WTC11 (cell line): ENCODE results near the gene CYP2F1. TPM values are rescaled to one million over a fixed set of nuclear protein-coding genes. Genes with fewer than 3 reads are reported as not detected.

Experiments used
- ATAC-seq: fragments of 200-7000 bp; cut with Tn5 transposase; 2 replicates; pipeline ENCODE4 v1.10.0; 2021; ENCODE audit warnings: mild to moderate bottlenecking, moderate library complexity
- CTCF ChIA-PET: fragments of 300-600 bp; sonication (Branson Sonifier 250); formaldehyde crosslinking; loops from one replicate; lab custom pipeline; 2021; ENCODE audit warnings: antibody characterized with exemption; lab: Charles Lee
- POLR2A ChIA-PET: fragments of 350-600 bp; sonication (Branson Sonifier 250); formaldehyde crosslinking; loops from one replicate; lab custom pipeline; 2021; ENCODE audit warnings: antibody characterized with exemption; lab: Charles Lee
- DNase-seq: peaks from one replicate; pipeline ENCODE4 v3.0.0; 2021; ENCODE audit warnings: low spot score
- H3K27ac Mint-ChIP-seq: 2 replicates; pipeline ENCODE4 v1.8.0; 2021; ENCODE audit warnings: mixed read lengths
- H3K27me3 Mint-ChIP-seq: 2 replicates; pipeline ENCODE4 v1.8.0; 2021; ENCODE audit warnings: low read depth, mild to moderate bottlenecking, moderate library complexity, mixed read lengths
- H3K36me3 Mint-ChIP-seq: 2 replicates; pipeline ENCODE4 v1.8.0; 2021; ENCODE audit warnings: mixed read lengths
- H3K4me1 Mint-ChIP-seq: 2 replicates; pipeline ENCODE4 v1.8.0; 2022; ENCODE audit warnings: mixed read lengths
- H3K4me3 Mint-ChIP-seq: 2 replicates; pipeline ENCODE4 v1.8.0; 2021; ENCODE audit warnings: mild to moderate bottlenecking, moderate library complexity, mixed read lengths
- H3K9me3 Mint-ChIP-seq: 2 replicates; pipeline ENCODE4 v1.8.0; 2021; ENCODE audit warnings: mixed read lengths
- CBFB ChIP-seq: sonication (generic); formaldehyde crosslinking; IDR thresholded peaks from 2 replicates; pipeline ENCODE4 v1.8.1; 2022; ENCODE audit warnings: mild to moderate bottlenecking, low read depth, missing genetic modification reagents
- CTCF ChIP-seq: fragments of 200-600 bp; IDR thresholded peaks from 2 replicates; pipeline ENCODE4 v1.8.0; 2022; ENCODE audit warnings: antibody characterized with exemption
- E2F4 ChIP-seq: sonication (generic); formaldehyde crosslinking; IDR thresholded peaks from 2 replicates; pipeline ENCODE4 v1.8.1; 2022; ENCODE audit warnings: low read depth, mild to moderate bottlenecking, moderate library complexity, missing genetic modification reagents, borderline replicate concordance
- ELF4 ChIP-seq: sonication (generic); formaldehyde crosslinking; IDR thresholded peaks from 2 replicates; pipeline ENCODE4 v1.8.1; 2022; ENCODE audit warnings: low read depth, mild to moderate bottlenecking, moderate library complexity, missing genetic modification reagents
- GRHL2 ChIP-seq: fragments of 250-450 bp; sonication (Bioruptor Pico); IDR thresholded peaks from 2 replicates; pipeline ENCODE4 v1.8.0; 2022; ENCODE audit warnings: mild to moderate bottlenecking, moderate library complexity; ENCODE audit not compliant: insufficient replicate concordance, severe bottlenecking
- HMGXB4 ChIP-seq: sonication (generic); formaldehyde crosslinking; IDR thresholded peaks from 2 replicates; pipeline ENCODE4 v1.8.1; 2023; ENCODE audit warnings: mild to moderate bottlenecking, moderate library complexity, missing genetic modification reagents
- KAT7 ChIP-seq: sonication (generic); formaldehyde crosslinking; IDR thresholded peaks from 2 replicates; pipeline ENCODE4 v1.8.1; 2023; ENCODE audit warnings: missing genetic modification reagents, mild to moderate bottlenecking, borderline replicate concordance
- NR3C1 ChIP-seq: sonication (generic); formaldehyde crosslinking; conservative IDR thresholded peaks from 2 replicates; pipeline ENCODE4 v1.8.1; 2023; ENCODE audit warnings: low read depth, mild to moderate bottlenecking, missing genetic modification reagents
- OVOL2 ChIP-seq: fragments of 250-450 bp; sonication (Bioruptor Pico); IDR thresholded peaks from 2 replicates; pipeline ENCODE4 v1.9.0; 2021; ENCODE audit warnings: mild to moderate bottlenecking, borderline replicate concordance
- SMAD3 ChIP-seq: sonication (generic); formaldehyde crosslinking; IDR thresholded peaks from 2 replicates; pipeline ENCODE4 v1.8.0; 2022; ENCODE audit warnings: missing genetic modification reagents, mild to moderate bottlenecking, borderline replicate concordance
- SOX15 ChIP-seq: fragments of 250-450 bp; sonication (Bioruptor Pico); IDR thresholded peaks from 2 replicates; pipeline ENCODE4 v1.9.0; 2021; ENCODE audit warnings: mild to moderate bottlenecking
- TCF7 ChIP-seq: sonication (generic); formaldehyde crosslinking; IDR thresholded peaks from 2 replicates; pipeline ENCODE4 v1.8.0; 2022; ENCODE audit warnings: mild to moderate bottlenecking, low read depth, missing genetic modification reagents, moderate library complexity
- TEAD1 ChIP-seq: sonication (generic); formaldehyde crosslinking; IDR thresholded peaks from 2 replicates; pipeline ENCODE4 v1.8.0; 2022; ENCODE audit warnings: mild to moderate bottlenecking, missing genetic modification reagents
- USF1 ChIP-seq: sonication (generic); formaldehyde crosslinking; IDR thresholded peaks from 2 replicates; pipeline ENCODE4 v1.8.0; 2022; ENCODE audit warnings: mild to moderate bottlenecking, missing genetic modification reagents
- ZBTB21 ChIP-seq: sonication (generic); formaldehyde crosslinking; IDR thresholded peaks from 2 replicates; pipeline ENCODE4 v1.8.1; 2023; ENCODE audit warnings: mild to moderate bottlenecking, missing genetic modification reagents, borderline replicate concordance
- ZMAT4 ChIP-seq: fragments of 250-450 bp; sonication (Bioruptor Pico); IDR thresholded peaks from 2 replicates; pipeline ENCODE4 v1.9.0; 2021; ENCODE audit warnings: mild to moderate bottlenecking
- ZNF317 ChIP-seq: sonication (generic); formaldehyde crosslinking; IDR thresholded peaks from 2 replicates; pipeline ENCODE4 v1.8.1; 2023; ENCODE audit warnings: low read depth, mild to moderate bottlenecking, moderate library complexity, missing genetic modification reagents, borderline replicate concordance
- ZNF512 ChIP-seq: sonication (generic); formaldehyde crosslinking; IDR thresholded peaks from 2 replicates; pipeline ENCODE4 v1.8.1; 2022; ENCODE audit warnings: missing genetic modification reagents, borderline replicate concordance
- ZNF671 ChIP-seq: fragments of 250-450 bp; sonication (Bioruptor Pico); IDR thresholded peaks from 2 replicates; pipeline ENCODE4 v1.8.0; 2021; ENCODE audit warnings: mild to moderate bottlenecking
- total RNA-seq: library from RNA; stranded (reverse); gene quantifications from 3 replicates; pipeline ENCODE4 v1.2.3, GENCODE V29; 2021

CYP2F1 gene
- total RNA-seq, 1 experiment from 2014 or later = 0.24 TPM

GRCh38 chr19:41089959-41090358, 24.3 kb upstream of the CYP2F1 start (continued):
- TF ChIP-seq SOX15 (CRISPR knock-in tag) (no peak), ELF4 (no peak), USF1 (CRISPR knock-in tag) (no peak), NR3C1 (no peak)

- H3K36me3 Mint-ChIP-seq = peaks cover 3% of the 10 kb centered on the region; the same call in 1 of the 2 replicates
- DNase-seq (peak; percentile 30), ATAC-seq (peak; percentile 63)
- ChIA-PET CTCF (interaction anchor here (0.9 to 1.2 kb wide), 2 partner anchors 63 to 94 kb away, joined by 3 read pairs; no protein-coding TSS in a partner anchor), POLR2A (interaction anchor here (0.5 kb wide), 1 partner anchor 318 kb away, joined by 3 read pairs; the partner anchor contains the start of gene RAB4B)
- H3K4me3 Mint-ChIP-seq = no peak overlapping the region
- no peak overlapping the region for H3K27ac Mint-ChIP-seq
- H3K27me3 Mint-ChIP-seq = peaks cover 48% of the 10 kb centered on the region
- no peak for TF ChIP-seq HMGXB4 (CRISPR knock-in tag)
- TF ChIP-seq ZNF671 (CRISPR knock-in tag) = no peak
- no peak for TF ChIP-seq ZNF317 (CRISPR knock-in tag)
- TF ChIP-seq TCF7 (CRISPR knock-in tag) = no peak
- TF ChIP-seq GRHL2 (CRISPR knock-in tag) = no peak
- no peak for TF ChIP-seq ZNF512 (CRISPR knock-in tag)
- no peak for TF ChIP-seq OVOL2
- no peak for TF ChIP-seq ZMAT4
- no peak for TF ChIP-seq KAT7
- no peak for TF ChIP-seq SMAD3 (CRISPR knock-in tag)
- TF ChIP-seq E2F4 (CRISPR knock-in tag) = no peak
- TF ChIP-seq CTCF = no peak
- TF ChIP-seq CBFB = no peak
- no peak for TF ChIP-seq ZBTB21 (CRISPR knock-in tag)
- TF ChIP-seq TEAD1 (CRISPR knock-in tag) = no peak
- peaks cover 33% of the 10 kb centered on the region for H3K9me3 Mint-ChIP-seq
- peaks cover 20% of the 10 kb centered on the region for H3K4me1 Mint-ChIP-seq
Measured at GRCh38 chr19:41095703-41096102, 18.5 kb upstream of the CYP2F1 start.
